Caco-2 (cell line): ENCODE data around the gene KBTBD12. TPM values are rescaled to one million over a fixed set of nuclear protein-coding genes. Genes with fewer than 3 reads are reported as not detected.
A peak's percentile ranks its signal among the peaks of the same experiment; 100 is the strongest.

ENCODE experiments used
- BruUV-seq: library from RNA; stranded (reverse); fragments of 400-500 nt; replicated peaks from 2 replicates; lab custom pipeline; 2021; lab: Mats Ljungman, UMichigan
- CTCF ChIA-PET: fragments of 300-600 bp; sonication (Branson Sonifier 250); formaldehyde crosslinking; loops from one replicate; lab custom pipeline; 2022; ENCODE audit warnings: antibody characterized with exemption; lab: Charles Lee
- POLR2A ChIA-PET: fragments of 300-600 bp; sonication (Branson Sonifier 250); formaldehyde crosslinking; loops from one replicate; lab custom pipeline; 2022; ENCODE audit warnings: antibody characterized with exemption; lab: Charles Lee
- DNase-seq, 2 experiments: peaks; one replicate each; pipeline versions ENCODE4 v3.0.0 to v3.0.0-alpha.2; 2020 to 2022
- H3K27me3 ChIP-seq: replicated peaks from 2 replicates; pipeline ENCODE4 v1.6.0; 2011; ENCODE audit warnings: low read length; ENCODE audit not compliant: control insufficient read depth, insufficient read depth
- H3K36me3 ChIP-seq: 2 replicates; pipeline ENCODE4 v1.5.1; 2011; ENCODE audit warnings: low read length; ENCODE audit not compliant: control insufficient read depth, insufficient read depth
- H3K4me1 ChIP-seq: fragments of 250-450 bp; sonication (Bioruptor Pico); 2 replicates; pipeline ENCODE4 v1.5.1; 2020; ENCODE audit warnings: mild to moderate bottlenecking
- H3K4me3 ChIP-seq: 2 replicates; pipeline ENCODE4 v1.5.1; 2011; ENCODE audit warnings: low read depth, mild to moderate bottlenecking, control low read depth, low read length
- H3K9me3 ChIP-seq: fragments of 250-450 bp; sonication (Bioruptor Pico); 2 replicates; pipeline ENCODE4 v1.5.1; 2020; ENCODE audit warnings: mild to moderate bottlenecking, moderate library complexity
- H3K27ac Mint-ChIP-seq: one replicate; pipeline ENCODE4 v1.8.0; 2022; ENCODE audit warnings: mixed read lengths; ENCODE audit not compliant: unreplicated experiment
- H3K27me3 Mint-ChIP-seq: one replicate; pipeline ENCODE4 v1.8.0; 2022; ENCODE audit warnings: mixed read lengths; ENCODE audit not compliant: insufficient read depth, unreplicated experiment
- H3K36me3 Mint-ChIP-seq: one replicate; pipeline ENCODE4 v1.8.0; 2022; ENCODE audit warnings: mild to moderate bottlenecking, mixed read lengths; ENCODE audit not compliant: insufficient read depth, unreplicated experiment
- H3K4me1 Mint-ChIP-seq: one replicate; pipeline ENCODE4 v1.8.0; 2022; ENCODE audit warnings: low read depth, mixed read lengths; ENCODE audit not compliant: unreplicated experiment
- H3K4me3 Mint-ChIP-seq: one replicate; pipeline ENCODE4 v1.8.0; 2022; ENCODE audit warnings: mild to moderate bottlenecking, moderate library complexity, mixed read lengths; ENCODE audit not compliant: unreplicated experiment
- H3K9me3 Mint-ChIP-seq: one replicate; pipeline ENCODE4 v1.8.0; 2022; ENCODE audit warnings: mixed read lengths; ENCODE audit not compliant: unreplicated experiment
- CTCF ChIP-seq, 2 experiments: fragments of 200-600 bp in 1 of 2; IDR thresholded peaks; 1 replicate in 1 of 2; 2 replicates in 1 of 2; pipeline versions ENCODE4 v1.5.1 to v1.8.0; 2011 to 2022; ENCODE audit warnings: antibody characterized with exemption in 1 of 2, control low read depth in 1 of 2, inconsistent platforms in 1 of 2, low read depth in 1 of 2, low read length in 1 of 2, mild to moderate bottlenecking in 1 of 2, moderate library complexity in 1 of 2; ENCODE audit not compliant: insufficient read depth in 1 of 2, severe bottlenecking in 1 of 2, unreplicated experiment in 1 of 2
- intact Hi-C: fragments of 100-400 bp; cut with micrococcal nuclease; formaldehyde crosslinking; loops from one replicate; pipeline ENCODE4 v1.10.0; 2022; ENCODE audit not compliant: unreplicated experiment
- total RNA-seq: library from RNA; stranded (reverse); gene quantifications from 2 replicates; pipeline ENCODE4 v1.2.3, GENCODE V29; 2022

Gene KBTBD12
- total RNA-seq, 1 experiment from 2014 or later, result not detected

DNA sequence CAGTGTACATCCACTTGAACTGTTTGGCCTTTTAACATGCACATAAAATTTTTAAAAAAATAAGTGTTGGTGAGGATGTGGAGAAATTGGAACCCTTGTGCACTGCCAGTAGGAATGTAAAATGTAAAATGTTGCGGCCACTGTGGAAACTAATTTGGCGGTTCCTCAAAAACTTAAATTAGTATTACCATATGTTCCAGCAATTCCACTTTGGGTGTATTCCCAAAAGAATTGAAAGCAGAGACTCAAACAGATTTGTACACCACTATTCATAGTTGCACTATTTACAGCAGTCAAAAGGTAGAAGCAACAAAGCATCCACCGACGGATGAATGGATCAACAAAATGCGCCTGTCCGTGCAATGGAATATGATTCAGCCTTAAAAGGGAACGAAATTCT lies 82.0 kb downstream of the KBTBD12 start:
- H3K4me3 Mint-ChIP-seq, result no peak overlapping the region
- Histone ChIP-seq H3K27me3 (no peaks in the 10 kb centered on the region), H3K4me3 (no peak overlapping the region), H3K4me1 (no peaks in the 10 kb centered on the region; the same call in 1 of the 2 replicates), H3K9me3 (no peaks in the 10 kb centered on the region), H3K36me3 (no peaks in the 10 kb centered on the region)
- peaks cover 3% of the 10 kb centered on the region for H3K27me3 Mint-ChIP-seq
- no peak for DNase-seq
- H3K9me3 Mint-ChIP-seq, result no peaks in the 10 kb centered on the region
- POLR2A ChIA-PET, result no interaction called here
- BruUV-seq, result no TSS peak
- intact Hi-C loops, result no loop called here
- no peak for TF ChIP-seq CTCF (IDR thresholded peaks at IDR 0.05; ENCODE audit: insufficient read depth in 1 of 2, low read depth in 1 of 2, low read length in 1 of 2, severe bottlenecking in 1 of 2, unreplicated experiment in 1 of 2)
- no peak overlapping the region for H3K27ac Mint-ChIP-seq
- no peaks in the 10 kb centered on the region for H3K4me1 Mint-ChIP-seq
- CTCF ChIA-PET, result no interaction called here
- no peaks in the 10 kb centered on the region for H3K36me3 Mint-ChIP-seq

- Histone ChIP-seq H3K9me3 (no peaks in the 10 kb centered on the region), H3K4me3 (no peak overlapping the region), H3K27me3 (no peaks in the 10 kb centered on the region), H3K4me1 (no peaks in the 10 kb centered on the region; the same call in 1 of the 2 replicates), H3K36me3 (no peaks in the 10 kb centered on the region)
- BruUV-seq, result no TSS peak
- intact Hi-C loops, result no loop called here
- CTCF ChIA-PET, result no interaction called here
- H3K36me3 Mint-ChIP-seq, result no peaks in the 10 kb centered on the region
- H3K4me1 Mint-ChIP-seq, result no peaks in the 10 kb centered on the region
- no peak overlapping the region for H3K27ac Mint-ChIP-seq
- no peaks in the 10 kb centered on the region for H3K9me3 Mint-ChIP-seq
- H3K4me3 Mint-ChIP-seq, result no peak overlapping the region
- peak in 1 of 2 experiments; percentile 15 for DNase-seq
- peaks cover 3% of the 10 kb centered on the region for H3K27me3 Mint-ChIP-seq
- TF ChIP-seq CTCF (IDR thresholded peaks at IDR 0.05; ENCODE audit: insufficient read depth in 1 of 2, low read depth in 1 of 2, low read length in 1 of 2, severe bottlenecking in 1 of 2, unreplicated experiment in 1 of 2), result no peak
- POLR2A ChIA-PET, result no interaction called here
Measured at GRCh38 chr3:127997961-127998360, 82.9 kb downstream of the KBTBD12 start.

DNA sequence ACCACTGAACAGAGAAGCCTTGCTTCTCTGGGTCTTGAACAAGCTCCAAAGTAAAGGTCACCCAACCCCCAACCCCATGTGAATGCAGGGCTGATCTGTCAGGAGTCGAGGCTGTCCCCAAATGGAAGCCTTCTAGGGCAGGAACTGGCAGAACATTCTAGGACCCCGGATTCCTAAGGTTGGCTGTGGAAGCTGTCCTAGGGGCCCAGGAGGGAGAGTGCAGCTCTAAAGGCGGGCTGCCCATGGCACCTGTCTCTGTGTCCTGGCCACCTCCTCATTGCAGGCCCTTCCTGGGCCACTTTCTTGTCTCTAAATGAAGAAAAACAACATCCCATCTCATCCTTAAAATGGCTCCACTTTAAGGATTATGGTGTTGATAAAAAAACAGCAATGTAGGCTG lies 83.6 kb downstream of the KBTBD12 start:
- Histone ChIP-seq H3K9me3 (no peaks in the 10 kb centered on the region), H3K4me3 (no peak overlapping the region), H3K4me1 (no peaks in the 10 kb centered on the region; the same call in 1 of the 2 replicates), H3K27me3 (no peaks in the 10 kb centered on the region), H3K36me3 (no peaks in the 10 kb centered on the region)
- Mint-ChIP-seq H3K4me3 (no peak overlapping the region), H3K4me1 (no peaks in the 10 kb centered on the region), H3K9me3 (no peaks in the 10 kb centered on the region), H3K36me3 (no peaks in the 10 kb centered on the region), H3K27ac (no peak overlapping the region), H3K27me3 (peaks cover 3% of the 10 kb centered on the region)
- no peak for DNase-seq
- BruUV-seq, result no TSS peak
- intact Hi-C loops, result no loop called here
- TF ChIP-seq CTCF (IDR thresholded peaks at IDR 0.05; ENCODE audit: insufficient read depth in 1 of 2, low read depth in 1 of 2, low read length in 1 of 2, severe bottlenecking in 1 of 2, unreplicated experiment in 1 of 2), result no peak
- ChIA-PET POLR2A (no interaction called here), CTCF (no interaction called here)
